HG03575 (cell line): ENCODE measurements around the gene KCNIP4.
"Not testable (repeated sequence)": the region's sequence is repeated elsewhere in the genome, so short reads cannot be mapped to it uniquely, and the experiment has no call there.

Source experiments
- ATAC-seq: cut with Tn5 transposase; IDR thresholded peaks from one replicate; pipeline ENCODE4 v1.9.1; 2021; ENCODE audit not compliant: unreplicated experiment, insufficient number of reproducible peaks, low FRiP score; ENCODE audit errors: extremely low read depth

Gene KCNIP4

DNA sequence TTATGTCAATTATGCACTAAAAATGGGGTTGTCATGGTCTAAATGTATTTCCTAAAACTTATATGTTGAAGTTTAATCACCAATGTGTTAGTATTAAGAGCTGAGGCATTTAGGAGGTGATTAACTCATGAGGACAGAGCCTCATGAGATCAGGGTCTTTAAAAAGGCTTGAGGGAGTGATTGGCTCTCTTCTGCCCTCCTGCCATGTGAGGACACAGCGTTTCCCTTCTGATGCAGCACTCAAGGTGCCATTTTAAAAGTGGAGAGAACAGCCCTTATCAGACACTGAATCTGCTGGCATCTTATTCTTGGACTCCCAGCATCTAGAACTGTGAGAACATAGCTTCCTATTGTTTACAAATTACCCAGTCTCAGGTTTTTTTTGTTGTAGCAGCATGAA, 581.7 kb downstream of the KCNIP4 start:
- no peak for ATAC-seq

DNA sequence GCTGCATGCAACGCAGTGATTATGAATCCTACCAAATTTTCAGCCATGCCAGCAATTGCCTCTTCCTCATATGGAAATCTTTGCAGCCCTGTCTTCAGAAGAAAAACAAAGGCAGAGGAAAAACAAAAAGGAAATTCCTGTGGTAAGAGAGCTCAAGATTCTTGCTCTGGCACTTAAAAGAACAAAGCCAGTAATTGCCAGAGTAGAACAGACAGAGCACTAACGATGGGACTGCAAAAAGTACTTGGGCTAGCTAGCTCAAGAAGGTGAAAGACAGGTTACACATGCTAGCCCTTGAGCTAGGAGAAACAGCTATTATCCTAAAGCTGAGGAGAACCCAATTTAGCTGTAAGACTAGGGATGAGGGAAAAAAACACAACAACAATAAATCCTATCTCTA, 582.3 kb downstream of the KCNIP4 start:
- no peak for ATAC-seq

DNA sequence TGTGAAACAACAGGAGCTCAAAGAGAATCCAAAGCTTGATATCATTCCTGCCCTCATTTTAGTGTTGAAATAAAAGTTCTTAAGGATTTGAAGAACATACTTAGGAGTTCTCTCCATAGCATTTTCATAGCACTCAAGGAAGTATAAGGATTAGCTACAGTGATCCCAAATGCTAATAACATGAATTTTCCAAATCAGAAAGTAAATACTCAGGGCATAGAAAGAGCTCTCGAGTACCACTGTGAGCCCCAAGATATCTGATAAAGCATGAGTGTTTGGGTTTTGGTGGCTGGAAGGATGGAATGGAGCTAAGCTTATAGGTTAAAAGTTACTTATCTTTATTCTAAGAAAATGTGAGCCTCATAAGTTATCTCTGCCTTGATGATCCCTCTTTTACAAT, 584.9 kb downstream of the KCNIP4 start:
- no peak for ATAC-seq

DNA sequence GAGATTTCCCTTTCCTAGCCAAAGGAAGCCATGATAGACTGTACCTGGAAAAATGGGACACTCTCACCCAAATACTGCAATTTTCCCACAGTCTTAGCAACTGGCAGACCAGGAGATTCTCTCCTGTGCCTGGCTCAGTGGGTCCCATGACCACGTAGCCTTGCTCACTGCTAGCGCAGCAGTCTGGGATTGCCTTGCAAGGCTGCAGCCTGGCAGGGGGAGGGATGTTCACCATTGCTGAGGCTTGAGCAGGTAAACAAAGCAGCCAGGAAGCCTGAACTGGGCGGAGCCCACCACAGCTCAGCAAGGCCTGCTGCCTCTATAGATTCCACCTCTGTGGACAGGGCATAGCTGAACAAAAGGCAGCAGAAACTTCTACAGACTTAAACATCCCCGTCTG, 596.2 kb downstream of the KCNIP4 start:
- ATAC-seq, result not testable (repeated sequence)

DNA sequence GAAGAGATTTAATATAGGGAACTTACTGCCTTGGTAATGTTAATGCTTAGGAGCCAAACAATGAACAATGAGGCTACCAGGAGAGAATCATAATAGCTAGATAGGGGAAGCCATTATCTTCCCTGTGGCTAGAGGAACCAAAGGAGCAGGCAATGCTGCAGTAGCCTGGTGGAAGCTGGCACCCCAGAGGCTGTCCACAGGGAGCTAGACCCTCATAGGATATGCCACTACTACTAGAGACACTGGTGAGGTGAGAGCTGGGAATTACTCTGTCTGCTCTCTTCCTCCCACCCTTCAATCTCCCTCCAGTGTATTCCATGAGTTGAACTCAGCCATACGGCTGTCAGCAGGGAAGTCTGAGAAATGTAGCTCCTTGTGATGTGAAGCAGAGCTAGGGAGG, 601.4 kb downstream of the KCNIP4 start:
- ATAC-seq, result no peak

DNA sequence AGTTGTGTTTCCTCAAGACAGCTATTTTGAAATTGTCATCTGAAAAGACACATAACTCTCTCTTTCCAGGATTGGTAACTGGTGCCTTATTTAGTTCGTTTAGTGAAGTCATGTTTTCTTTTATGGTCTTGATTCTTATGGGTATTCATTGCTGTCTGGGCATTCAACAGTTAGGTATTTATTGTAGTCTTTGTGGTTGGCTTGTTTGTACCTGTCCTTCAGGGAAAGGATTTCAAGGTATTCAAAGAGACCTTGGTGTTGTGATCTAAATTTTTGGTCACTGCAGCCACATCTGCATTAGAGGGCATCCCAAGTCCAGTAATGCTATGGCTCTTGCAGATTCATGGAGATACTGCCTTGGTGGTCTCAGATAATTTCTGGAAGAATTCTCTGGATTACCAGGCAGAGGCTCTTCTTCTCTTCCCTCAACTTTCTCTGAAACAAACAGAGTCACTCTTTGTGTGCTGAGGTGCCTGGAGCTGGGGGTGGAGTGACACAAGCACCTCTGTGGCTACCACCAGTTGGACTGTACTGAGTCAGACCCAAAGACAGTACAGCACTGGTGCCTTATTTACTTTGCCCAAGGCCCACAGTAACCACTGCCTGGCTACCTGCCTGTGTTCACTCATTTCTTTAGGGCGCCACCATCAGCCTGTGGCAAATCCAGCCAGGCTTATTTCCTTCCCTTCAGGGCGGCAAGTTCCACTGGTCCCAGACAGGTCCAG, 620.4 kb downstream of the KCNIP4 start:
- ATAC-seq, result no peak

DNA sequence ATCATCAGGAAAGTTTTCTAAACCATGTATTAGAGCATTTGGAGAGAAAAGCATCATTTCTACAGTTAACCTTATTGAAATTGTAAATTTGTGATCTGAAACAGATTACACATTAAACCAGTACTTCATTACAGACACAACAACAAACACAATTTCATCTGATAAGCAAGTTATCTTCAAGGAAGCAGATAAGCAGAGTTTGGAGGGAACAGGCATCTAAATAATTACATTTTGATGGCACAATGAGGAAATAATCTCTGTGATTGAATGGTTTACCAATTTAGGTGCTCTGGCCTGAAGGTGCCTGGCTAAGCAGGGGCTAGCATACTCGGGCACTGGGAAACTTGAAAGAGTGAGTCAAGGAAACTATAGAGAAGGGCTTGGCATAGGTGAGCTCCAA, 628.5 kb downstream of the KCNIP4 start:
- no peak for ATAC-seq

DNA sequence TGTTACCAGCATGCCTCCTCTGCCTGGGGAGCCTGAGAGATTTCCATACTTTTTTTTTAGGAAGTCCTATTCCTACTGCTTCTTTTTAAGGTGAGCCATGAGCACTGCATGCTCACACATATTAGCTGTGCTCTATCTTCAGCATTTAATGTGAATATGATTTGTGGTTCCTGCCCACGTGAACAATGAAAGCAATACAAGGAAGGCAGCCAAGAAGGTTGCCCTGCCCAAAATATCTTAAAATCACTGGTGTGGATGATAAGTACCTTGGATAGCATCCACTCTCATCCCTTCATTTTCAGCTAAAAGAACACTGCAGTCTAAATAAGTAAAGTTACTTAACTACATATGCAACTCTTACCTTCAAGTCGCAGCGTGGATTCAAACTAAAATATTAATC, 640.9 kb downstream of the KCNIP4 start:
- ATAC-seq, result no peak

DNA sequence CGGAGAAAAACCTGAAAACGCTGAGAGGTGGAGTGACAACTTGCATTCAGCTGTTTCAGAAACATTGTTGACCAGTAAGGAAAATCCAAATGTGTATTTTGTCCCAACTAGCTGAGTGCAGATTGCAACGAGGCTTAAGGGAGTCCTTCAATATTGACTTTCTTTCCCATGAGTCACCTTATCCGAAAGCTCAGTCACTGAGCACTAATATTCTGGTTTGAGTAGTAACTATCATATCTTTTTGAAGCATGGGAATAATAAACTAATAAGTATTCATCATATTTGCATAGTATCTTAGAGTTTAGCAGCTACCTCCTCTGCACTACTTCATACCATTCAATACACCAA, 644.1 kb downstream of the KCNIP4 start:
- no peak for ATAC-seq

DNA sequence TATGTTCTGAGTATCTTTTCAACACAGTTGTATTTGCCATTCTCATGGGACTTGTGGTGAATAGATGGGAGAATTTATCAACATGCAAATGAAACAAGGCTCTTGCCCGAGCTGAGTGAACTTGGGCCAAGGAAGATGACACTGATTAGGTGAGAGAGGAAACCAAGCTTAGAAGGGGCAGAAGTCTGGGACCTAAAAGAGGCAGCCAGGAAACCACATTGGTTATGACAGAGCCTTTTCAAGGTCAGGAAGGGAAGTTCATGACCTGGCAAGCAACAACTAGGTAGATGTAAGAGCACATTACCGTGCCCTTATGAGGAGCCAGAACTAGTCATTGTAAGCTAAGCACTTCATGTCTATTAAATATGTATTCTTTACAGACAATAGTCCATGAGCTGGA, 658.0 kb downstream of the KCNIP4 start:
- peak; percentile 71 for ATAC-seq

DNA sequence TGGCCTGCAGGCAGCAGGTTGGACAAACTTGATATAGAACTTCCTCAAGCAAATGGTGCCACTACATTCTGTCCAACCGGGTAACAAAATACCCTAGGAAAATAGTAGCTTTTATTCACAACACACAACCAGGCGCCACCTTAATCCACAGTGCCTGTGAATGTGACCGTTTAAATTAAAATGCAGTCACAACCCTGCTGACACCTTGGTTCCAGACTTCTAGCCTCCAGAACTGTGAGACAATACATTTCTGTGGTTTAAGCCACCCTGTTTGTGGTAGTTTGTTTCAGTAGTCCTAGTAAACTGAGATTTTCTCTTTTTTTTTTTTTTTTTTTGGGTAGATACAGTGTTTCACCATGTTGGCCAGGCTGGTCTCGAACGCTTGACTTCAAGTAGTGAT, 672.5 kb downstream of the KCNIP4 start:
- no peak for ATAC-seq

DNA sequence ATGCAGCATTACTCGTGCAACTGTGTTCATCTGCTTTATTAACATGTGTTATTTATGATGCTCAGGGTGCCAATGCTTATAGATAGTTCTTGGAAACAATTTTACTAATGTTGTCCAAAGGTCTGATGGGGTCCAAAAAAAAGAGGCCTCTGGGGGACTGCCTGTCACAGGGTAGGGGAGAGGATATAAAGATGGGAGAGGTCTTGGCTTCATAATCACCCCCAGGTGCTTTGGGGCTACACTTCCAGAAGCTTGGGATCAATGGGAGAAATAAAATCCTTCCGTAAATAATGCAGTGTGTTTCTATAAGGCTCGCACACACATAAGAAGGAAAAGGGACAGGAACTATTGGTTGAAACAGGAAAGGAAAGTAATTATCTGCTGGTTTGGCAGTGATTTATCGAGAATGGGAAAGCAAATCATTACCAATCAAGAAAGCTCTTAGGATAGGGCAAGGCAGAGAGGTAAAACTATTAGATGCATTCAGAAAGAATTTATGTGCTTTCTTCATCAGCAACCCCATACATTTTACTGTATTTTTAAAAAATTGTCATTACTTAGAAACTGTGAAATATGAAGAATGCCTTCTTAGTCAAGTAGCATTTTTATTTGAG, 677.0 kb downstream of the KCNIP4 start:
- no peak for ATAC-seq

DNA sequence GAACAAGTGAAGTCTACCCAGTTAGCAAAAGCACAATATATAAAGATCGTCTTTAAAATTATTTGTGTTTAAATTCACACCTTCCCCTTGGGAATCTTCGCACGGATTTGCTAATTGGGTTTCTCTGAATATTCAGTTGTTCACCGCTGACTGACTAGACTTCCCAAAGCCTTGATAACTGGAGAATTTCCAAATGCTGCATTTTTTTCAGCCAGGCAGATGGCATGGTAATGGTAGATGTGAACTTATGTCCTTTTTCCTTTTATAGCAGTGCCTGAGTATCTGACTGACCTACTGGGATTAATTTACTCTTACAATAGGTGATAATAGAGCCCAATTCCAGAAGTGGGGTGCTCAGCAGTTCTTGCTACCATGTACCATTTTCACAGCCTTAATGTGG, 700.2 kb downstream of the KCNIP4 start:
- ATAC-seq, result no peak

DNA sequence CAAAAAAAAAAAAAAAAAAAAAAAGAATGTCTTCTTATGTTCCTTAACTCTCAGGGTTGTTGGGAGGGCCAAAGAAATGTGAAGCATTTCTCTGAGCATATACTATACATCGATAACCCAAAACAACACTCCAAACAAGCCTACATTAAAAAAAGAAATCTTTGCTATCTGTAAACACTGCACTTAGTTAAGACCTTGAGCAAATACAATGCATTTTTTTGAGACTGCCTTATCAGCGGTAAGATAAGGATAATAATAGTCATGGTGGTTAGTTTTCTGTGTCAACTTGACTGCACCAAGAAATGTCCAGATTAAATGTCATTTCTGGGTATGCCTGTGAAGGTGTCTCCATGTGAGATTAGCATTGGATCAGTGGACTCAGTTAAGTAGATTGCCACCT, 706.4 kb downstream of the KCNIP4 start:
- ATAC-seq, result no peak

DNA sequence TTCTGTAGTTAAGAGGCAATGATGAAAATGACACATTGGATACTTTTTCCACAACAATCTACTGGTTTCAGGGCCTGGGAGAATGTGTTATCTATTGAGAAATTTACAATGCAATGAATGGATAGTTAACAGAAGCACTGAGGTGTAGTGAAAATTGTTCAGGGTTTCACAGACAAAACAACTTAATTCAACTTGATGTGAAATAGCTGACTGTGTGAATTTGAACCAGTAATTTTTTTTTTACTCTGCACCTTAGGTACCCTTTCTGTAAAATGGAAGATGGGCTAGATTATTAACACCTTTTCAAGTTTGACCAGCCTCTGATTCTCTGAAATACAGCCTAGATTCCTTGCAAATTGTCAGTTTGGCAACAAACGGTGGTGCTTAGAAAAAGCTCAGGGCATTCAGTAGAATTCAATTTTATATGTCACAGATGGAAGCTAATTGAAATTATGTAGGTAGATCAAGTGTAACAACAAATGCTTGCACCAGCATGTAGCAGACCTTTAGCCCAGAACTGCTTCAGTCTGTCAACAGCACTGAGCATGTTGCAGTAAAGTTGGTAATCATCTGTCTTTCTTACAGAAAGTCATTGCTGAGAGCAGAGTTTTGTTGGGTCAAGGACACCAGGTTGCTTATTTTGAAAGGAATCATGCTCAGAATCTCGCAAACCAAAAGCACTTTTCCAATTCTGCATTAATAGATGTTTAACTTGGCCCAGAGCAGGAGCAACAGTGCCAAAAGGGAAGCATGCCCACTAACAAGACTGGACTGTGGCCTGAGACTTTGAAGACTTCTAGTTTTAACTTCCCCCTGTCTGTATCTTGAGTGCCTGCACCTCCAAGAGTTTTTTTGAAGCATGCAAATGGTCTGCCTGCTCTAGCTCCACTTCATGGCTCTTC, 721.7 kb downstream of the KCNIP4 start:
- no peak for ATAC-seq

DNA sequence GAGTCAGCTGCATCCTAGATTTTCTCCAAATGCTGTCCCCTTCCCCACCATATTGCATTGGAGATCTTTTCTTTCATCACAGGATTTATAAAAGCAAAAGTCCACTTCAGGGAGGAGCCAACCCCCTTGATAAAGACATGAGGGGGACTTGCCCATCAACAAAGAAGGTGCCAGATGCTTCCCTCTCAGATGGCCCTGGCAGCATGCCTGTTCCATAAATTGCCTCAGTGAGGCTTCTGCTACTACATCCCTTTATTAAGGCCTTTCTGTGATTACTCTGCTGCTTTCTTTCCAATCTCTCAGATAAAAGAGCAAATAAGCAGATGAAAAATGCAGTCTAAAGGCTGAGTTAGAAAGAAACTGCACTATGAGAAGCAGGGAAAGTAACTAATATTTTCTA, 736.7 kb downstream of the KCNIP4 start:
- ATAC-seq, result no peak

DNA sequence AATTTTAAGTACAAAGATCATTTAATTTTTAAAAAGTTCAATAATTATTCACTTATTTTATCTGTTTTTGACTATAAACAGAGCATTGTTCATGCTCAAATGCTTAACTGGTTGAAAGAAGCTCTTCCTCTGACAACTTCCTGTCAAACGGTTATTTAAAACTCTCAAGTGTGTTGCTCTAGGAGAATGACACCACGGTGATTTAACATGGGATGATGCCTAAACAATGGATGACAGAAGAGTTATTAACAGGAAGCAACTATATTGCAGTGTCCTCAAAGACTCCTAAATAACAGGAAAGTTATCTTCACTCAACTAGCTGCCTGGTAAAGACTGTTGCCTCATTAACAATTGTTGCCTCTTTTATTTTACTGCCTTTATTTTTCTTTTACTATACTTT, 738.7 kb downstream of the KCNIP4 start:
- no peak for ATAC-seq

DNA sequence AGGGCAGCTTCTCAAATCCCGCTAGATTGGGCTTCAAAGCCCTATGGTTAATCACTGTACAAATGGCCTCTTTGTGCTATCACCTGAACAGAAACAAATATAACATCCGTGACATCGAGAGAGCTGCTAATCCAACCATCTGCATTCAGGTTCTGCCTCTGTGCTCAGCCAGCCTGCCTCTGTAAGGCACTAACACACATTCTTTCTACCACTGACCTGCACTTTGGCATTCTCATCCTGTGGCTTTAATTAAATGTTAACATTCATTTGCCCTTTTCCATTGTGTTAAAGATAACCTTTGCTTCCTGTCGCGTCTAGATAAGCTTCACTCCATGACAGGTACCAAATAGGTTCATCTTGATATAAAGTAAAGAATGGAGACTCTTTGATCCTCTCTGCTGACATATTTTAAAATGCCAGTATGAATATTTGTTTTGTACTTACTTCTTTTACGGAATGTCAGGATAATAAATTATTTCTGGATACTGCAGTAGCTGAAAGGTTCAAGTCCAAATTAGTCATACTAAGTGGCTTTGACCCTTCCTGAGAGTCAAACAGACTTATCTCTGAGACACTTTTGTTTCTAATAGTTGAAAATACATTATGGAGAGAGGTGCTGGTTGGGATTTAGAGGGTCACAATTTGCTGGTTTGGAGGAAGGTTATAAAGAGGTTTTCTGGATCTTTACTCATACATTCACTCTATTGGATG, 742.6 kb downstream of the KCNIP4 start:
- ATAC-seq, result no peak

DNA sequence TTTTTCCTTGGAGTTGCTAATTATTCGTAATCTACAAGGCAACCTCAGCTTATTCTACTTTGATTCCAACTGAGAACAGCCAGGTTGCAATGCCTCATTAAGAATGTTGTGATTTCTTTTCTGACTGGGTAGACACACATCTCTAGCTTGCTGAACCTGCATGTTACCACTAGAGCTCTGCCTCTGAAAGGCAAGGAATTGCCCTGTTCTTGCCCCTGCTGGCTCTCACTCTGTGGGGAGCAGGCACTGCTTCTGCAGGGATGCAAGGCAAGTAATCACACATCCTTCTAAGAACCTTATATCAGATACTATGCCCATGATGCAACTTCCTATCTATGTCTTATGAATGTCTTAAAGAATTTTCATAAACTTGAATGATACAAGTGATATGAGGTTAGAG, 745.2 kb downstream of the KCNIP4 start:
- ATAC-seq, result no peak

DNA sequence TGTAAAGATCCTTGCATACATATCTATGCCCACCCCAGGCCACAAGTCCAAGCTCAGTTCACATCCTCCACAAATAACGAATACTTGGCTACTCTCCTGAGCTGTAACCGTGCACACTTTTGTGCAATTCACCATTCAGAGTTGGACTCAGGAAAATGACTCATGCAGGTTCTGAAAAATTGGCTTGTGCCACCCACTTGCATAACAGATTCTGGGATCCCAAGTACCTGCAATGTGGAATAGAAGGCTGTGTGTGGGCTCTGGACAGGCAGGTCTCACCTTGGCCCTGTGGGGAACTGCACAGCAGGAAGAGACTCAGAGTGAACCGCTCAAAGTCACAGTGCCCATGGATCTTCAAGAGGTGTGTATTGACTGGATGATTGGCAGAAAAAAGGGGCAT, 745.6 kb downstream of the KCNIP4 start:
- ATAC-seq, result no peak
